GM10248 (cell line): ENCODE measurements around the gene TMEM208.
A peak's percentile ranks its signal among the peaks of the same experiment; 100 is the strongest.

Experiments used
- CTCF ChIA-PET: fragments of 300-600 bp; sonication (Branson Sonifier 250); formaldehyde crosslinking; extraction: SDS; loops from one replicate; lab custom pipeline; 2021; ENCODE audit warnings: antibody characterized with exemption; lab: Yijun Ruan, JAX
- POLR2A ChIA-PET: fragments of 350-650 bp; sonication (Branson Sonifier 250); formaldehyde crosslinking; extraction: SDS; loops from one replicate; lab custom pipeline; 2020; ENCODE audit warnings: antibody characterized with exemption; lab: Yijun Ruan, JAX
- DNase-seq: peaks from one replicate; pipeline ENCODE4 v3.0.0; 2012; ENCODE audit errors: extremely low spot score
- CTCF ChIP-seq: IDR thresholded peaks from 2 replicates; pipeline ENCODE4 v1.5.1; 2012; ENCODE audit warnings: mild to moderate bottlenecking, low read depth; ENCODE audit errors: extremely low read depth, missing control alignments, control extremely low read depth

Gene TMEM208

GRCh38 chr16:67246756-67247191, 19.8 kb downstream of the TMEM208 start:
- ChIA-PET CTCF (interaction anchor here (1.5 to 5.3 kb wide), 8 partner anchors 9 to 229 kb away, joined by 4 to 32 read pairs (median 12); partner anchors contain the start of gene TMEM208), POLR2A (interaction anchor here (1.3 to 2.4 kb wide), 4 partner anchors 8 to 20 kb away, joined by 5 to 11 read pairs (median 7); partner anchors contain the start of gene TMEM208)
- TF ChIP-seq CTCF: no peak
- peak; percentile 44 for DNase-seq

DNA sequence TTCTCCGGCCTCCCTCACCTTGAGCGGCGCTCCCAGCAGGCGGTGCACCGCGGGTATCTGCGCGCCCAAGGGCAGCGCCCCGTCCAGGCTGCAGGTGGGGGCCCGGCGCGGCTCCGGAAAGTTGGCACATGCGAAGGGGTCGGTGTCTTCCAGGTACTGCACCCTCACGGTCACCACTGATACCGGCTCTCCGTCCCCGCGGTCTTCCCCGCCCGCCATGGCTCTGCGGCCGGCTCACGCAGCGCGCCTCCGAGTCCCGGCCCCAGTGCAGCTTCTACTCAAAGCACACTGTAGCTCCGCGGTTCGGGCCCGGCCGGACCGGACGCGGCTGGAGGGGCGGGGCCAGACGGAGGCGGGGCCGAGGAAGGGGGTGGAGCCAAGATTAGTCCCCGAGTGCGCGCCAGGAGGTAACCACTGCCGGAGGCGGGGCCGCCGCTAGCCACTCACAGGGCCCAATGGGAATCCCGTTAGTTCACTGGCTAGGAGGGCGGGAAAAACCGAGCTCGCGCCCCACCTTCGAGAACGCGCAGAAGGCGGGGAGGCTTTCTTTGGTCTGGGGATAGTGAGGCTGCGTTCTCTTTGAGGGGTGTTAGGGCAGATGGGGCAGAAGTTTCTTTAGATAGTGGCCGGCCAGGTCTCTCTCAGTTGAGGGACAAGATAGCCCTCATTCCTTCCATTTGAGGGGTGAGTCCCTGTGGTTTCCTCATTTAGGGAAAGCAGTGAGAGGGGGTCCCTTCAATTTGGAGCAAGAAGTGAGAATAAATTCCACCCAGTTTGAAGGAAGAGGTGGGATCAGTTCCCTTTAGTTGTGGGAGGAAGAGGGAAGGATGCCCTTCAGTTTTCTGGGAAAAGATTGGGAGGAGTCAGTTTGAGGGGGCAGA, 20.5 kb downstream of the TMEM208 start, which contains the start of gene FHOD1:
TSS of gene FHOD1 (minus strand) at position 290 of the 881 bp plus-strand sequence. CDS start at position 219, 71 bp downstream.
- ChIA-PET POLR2A (interaction anchor here (0.6 to 2.4 kb wide), 8 partner anchors 9 to 206 kb away, joined by 4 to 11 read pairs (median 5); partner anchors contain the start of gene TMEM208), CTCF (interaction anchor here (1.3 to 5.3 kb wide), 9 partner anchors 9 to 274 kb away, joined by 3 to 32 read pairs (median 6); partner anchors contain the start of gene TMEM208)
- peak; percentile 97 for DNase-seq
- TF ChIP-seq CTCF: no peak

DNA sequence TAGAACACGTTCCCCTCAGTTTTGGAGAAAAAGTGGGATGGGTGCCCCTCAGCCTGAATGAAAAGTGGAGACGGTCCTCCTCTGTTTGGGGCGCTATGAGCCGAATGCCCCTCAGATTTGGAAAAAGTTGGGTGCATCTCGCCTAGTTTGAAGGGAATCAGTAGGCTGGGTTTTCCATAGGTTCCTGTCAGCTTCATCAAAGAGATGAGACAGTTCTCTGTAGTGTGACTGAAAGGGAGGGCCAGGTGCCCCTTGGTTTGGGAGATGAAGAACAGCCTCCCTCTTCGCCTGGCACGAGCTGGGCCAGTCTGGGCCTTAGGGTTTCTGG, 21.1 kb downstream of the TMEM208 start:
- ChIA-PET POLR2A (interaction anchor here (0.6 to 2.4 kb wide), 7 partner anchors 9 to 207 kb away, joined by 4 to 11 read pairs (median 5); partner anchors contain the start of gene TMEM208), CTCF (interaction anchor here (1.0 to 5.3 kb wide), 9 partner anchors 10 to 273 kb away, joined by 3 to 32 read pairs (median 6); partner anchors contain the start of gene TMEM208)
- no peak for DNase-seq
- no peak for TF ChIP-seq CTCF

DNA sequence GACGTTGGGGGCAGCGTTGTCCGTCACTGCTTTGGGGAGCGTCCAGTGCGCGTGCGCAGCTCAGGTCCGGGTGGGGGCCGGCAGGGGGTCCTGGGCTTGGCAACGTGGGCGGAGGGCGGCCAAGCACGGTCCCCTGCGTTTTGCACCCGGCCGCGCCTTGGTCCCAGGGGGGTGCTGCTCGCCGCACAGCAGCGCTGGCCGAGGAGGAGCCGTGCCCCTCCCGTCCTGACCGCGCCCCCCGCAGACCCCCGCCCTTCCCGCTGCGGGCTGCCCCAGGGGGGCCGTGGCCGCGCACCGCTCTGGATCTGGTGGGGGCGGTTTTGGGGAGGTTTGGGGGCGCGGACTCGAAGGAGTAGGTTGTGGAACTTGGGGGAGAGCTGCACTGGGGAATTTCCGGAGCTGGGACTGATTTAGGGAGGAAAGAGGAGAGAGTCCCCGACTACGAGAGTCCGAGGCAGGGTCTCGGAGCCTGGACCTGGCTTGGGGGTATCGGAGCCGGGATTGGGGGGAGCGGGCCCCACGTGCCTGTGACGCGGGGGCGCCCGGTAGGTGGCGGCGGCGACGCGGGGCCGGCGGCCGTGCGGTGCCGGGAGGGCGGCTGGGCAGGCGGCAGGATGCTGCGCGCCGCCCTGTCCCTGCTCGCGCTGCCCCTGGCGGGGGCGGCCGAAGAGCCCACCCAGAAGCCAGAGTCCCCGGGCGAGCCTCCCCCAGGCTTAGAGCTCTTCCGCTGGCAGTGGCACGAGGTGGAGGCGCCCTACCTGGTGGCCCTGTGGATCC, 21.7 kb downstream of the TMEM208 start, which contains the start of gene SLC9A5:
TSS of gene SLC9A5 (plus strand) at position 579 of the 777 bp plus-strand sequence. CDS start at position 615, 36 bp downstream.
- TF ChIP-seq CTCF: peak; percentile 18
- ChIA-PET POLR2A (interaction anchor here (0.6 kb wide), 1 partner anchor 207 kb away, joined by 5 read pairs; no protein-coding TSS in a partner anchor), CTCF (interaction anchor here (1.0 to 3.4 kb wide), 6 partner anchors 10 to 273 kb away, joined by 3 to 22 read pairs (median 4); partner anchors contain the start of gene TMEM208)
- peak; percentile 62 for DNase-seq

DNA sequence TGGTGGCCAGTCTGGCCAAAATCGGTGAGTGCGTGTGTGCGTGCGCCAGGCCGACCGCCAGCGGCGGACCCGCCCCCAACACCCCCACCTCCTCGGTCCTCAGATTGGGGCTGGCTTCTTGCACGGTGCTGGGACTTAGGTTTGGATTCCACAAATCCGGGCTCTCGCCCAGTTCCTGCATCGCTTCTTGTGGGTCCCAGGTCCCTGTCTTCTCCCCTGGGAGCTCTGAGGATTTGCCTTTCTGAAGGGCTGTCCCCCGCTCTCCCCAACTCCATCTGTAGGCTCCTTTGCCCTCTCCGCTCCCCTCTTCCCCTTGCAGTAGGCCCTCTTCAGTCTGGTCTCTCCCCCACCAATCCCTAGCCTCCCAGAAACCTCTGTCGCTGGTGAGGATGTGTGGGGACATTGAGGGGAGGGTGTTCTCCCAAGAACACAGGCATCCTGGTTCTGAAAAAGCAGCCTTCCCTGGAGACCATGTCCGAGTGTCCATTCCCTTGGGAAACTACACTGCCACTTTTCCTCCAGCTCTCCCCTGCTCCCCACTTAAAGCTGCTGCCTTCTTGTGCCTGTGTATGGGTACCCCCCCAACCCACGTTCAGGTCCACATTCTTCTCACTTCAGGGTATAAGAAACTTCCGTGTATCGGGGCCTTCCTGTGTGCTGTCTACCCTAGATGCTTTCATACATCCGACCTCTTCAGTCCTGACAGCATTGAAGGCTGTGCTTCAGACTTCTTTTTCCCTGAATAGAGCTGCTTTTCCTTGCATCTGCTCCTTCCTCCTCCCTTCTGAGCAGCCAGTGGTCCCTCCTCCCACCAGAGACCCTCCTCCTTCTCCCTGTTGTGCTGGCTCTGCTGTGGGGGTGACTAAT, 22.5 kb downstream of the TMEM208 start:
- ChIA-PET POLR2A (no interaction called here), CTCF (interaction anchor here (1.0 to 1.3 kb wide), 2 partner anchors 9 to 272 kb away, joined by 3 to 4 read pairs; no protein-coding TSS in a partner anchor)
- no peak for DNase-seq
- TF ChIP-seq CTCF: no peak
